NCI-H146 (cell line): ENCODE measurements around the gene SNRK.
"Not testable (repeated sequence)": the region's sequence is repeated elsewhere in the genome, so short reads cannot be mapped to it uniquely, and the experiment has no call there.

Experiments used
- DNase-seq: peaks from one replicate; lab custom pipeline; 2025; lab: John Stamatoyannopoulos, UW

SNRK gene

GRCh38 chr3:43346978-43347749, 60.8 kb downstream of the SNRK start:
- DNase-seq = no peak

- no peak for DNase-seq
Observed at GRCh38 chr3:43347774-43348173, 61.4 kb downstream of the SNRK start.

- DNase-seq = no peak
Observed at GRCh38 chr3:43348350-43348749, 62.0 kb downstream of the SNRK start.

GRCh38 chr3:43348852-43349574, 62.7 kb downstream of the SNRK start:
- DNase-seq = no peak

- DNase-seq = no peak
Observed at GRCh38 chr3:43349716-43350115, 63.4 kb downstream of the SNRK start.

- DNase-seq = no peak
Observed at GRCh38 chr3:43353393-43353792, 67.1 kb downstream of the SNRK start.

GRCh38 chr3:43353923-43354670, 67.8 kb downstream of the SNRK start:
- no peak for DNase-seq

GRCh38 chr3:43356033-43356432, 69.7 kb downstream of the SNRK start:
- DNase-seq = not testable (repeated sequence)

- no peak for DNase-seq
Observed at GRCh38 chr3:43361077-43361476, 74.7 kb downstream of the SNRK start.

- no peak for DNase-seq
Observed at GRCh38 chr3:43362183-43362582, 75.8 kb downstream of the SNRK start.

GRCh38 chr3:43362961-43363360, 76.6 kb downstream of the SNRK start:
- DNase-seq = no peak

- DNase-seq = no peak
Observed at GRCh38 chr3:43363621-43364266, 77.4 kb downstream of the SNRK start.

GRCh38 chr3:43364494-43364893, 78.2 kb downstream of the SNRK start:
- no peak for DNase-seq

GRCh38 chr3:43364926-43365325, 78.6 kb downstream of the SNRK start:
- DNase-seq = no peak

- DNase-seq = no peak
Observed at GRCh38 chr3:43365601-43366305, 79.4 kb downstream of the SNRK start.

- DNase-seq = no peak
Observed at GRCh38 chr3:43366481-43366880, 80.1 kb downstream of the SNRK start.

GRCh38 chr3:43366885-43367284, 80.5 kb downstream of the SNRK start:
- DNase-seq = no peak

- no peak for DNase-seq
Observed at GRCh38 chr3:43369404-43370292, 83.3 kb downstream of the SNRK start.

GRCh38 chr3:43370293-43370980, 84.1 kb downstream of the SNRK start:
- DNase-seq = no peak

- DNase-seq = no peak
Observed at GRCh38 chr3:43371494-43371893, 85.2 kb downstream of the SNRK start.
